ENCODE measurements around the gene TCAIM. TPM values are rescaled to one million over a fixed set of nuclear protein-coding genes. Genes with fewer than 3 reads are reported as not detected.

The TCAIM gene
- total RNA-seq, 2 donors from 2014 or later: 23.2 to 26.3 TPM

DNA sequence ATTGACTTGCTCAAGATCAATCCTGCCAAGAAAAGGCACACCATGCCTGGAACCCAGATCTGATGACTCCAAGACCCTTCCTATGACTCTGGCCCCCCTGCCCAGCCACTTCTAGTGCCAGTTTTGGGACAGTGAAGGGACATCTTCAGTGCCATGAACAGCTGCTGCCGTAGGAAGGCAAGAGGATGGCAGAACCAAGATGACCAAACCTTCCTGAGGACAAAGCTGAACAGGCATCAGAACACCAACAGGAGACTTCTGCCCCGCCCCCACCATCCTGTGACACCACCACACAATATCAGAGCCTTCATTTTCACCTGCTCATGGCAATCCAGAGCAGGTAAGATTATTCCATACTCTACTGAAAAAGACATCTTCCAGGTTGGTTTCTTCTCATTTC is 105.9 kb downstream of the TCAIM start:
- H3K9me3 Mint-ChIP-seq: peaks cover 43% of the 10 kb centered on the region
- H3K4me3 Mint-ChIP-seq: no peak overlapping the region
- no peak overlapping the region for H3K27ac ChIP-seq (ENCODE audit: low read depth, low read length)
- no peak overlapping the region for H3K27ac Mint-ChIP-seq
- peaks cover 17% of the 10 kb centered on the region for H3K9me3 ChIP-seq (ENCODE audit: control insufficient read depth, low read length)
- TF ChIP-seq, protein P1, sequence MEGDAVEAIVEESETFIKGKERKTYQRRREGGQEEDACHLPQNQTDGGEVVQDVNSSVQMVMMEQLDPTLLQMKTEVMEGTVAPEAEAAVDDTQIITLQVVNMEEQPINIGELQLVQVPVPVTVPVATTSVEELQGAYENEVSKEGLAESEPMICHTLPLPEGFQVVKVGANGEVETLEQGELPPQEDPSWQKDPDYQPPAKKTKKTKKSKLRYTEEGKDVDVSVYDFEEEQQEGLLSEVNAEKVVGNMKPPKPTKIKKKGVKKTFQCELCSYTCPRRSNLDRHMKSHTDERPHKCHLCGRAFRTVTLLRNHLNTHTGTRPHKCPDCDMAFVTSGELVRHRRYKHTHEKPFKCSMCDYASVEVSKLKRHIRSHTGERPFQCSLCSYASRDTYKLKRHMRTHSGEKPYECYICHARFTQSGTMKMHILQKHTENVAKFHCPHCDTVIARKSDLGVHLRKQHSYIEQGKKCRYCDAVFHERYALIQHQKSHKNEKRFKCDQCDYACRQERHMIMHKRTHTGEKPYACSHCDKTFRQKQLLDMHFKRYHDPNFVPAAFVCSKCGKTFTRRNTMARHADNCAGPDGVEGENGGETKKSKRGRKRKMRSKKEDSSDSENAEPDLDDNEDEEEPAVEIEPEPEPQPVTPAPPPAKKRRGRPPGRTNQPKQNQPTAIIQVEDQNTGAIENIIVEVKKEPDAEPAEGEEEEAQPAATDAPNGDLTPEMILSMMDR (conservative IDR thresholded peaks at IDR 0.05): no peak
- H3K9ac ChIP-seq (ENCODE audit: extremely low read depth, low read length, poor library complexity, severe bottlenecking): no peak overlapping the region
- WGBS, 2 experiments (ENCODE audit: insufficient coverage in 1 of 2, insufficient read length in 1 of 2): 86 to 94% methylated on average over 1 to 2 of the region's 2 CpGs
- peaks cover 63% of the 10 kb centered on the region for H3K36me3 ChIP-seq (ENCODE audit: control insufficient read depth, insufficient read depth, low read length)
- no peaks in the 10 kb centered on the region for H3K27me3 Mint-ChIP-seq (ENCODE audit: insufficient read depth)
- no peak overlapping the region for H3K4me3 ChIP-seq (ENCODE audit: low read length)
- DNase-seq: peak; percentile 3
- H3K27me3 ChIP-seq (ENCODE audit: control insufficient read depth, insufficient read depth, low read length, poor library complexity, severe bottlenecking): no peaks in the 10 kb centered on the region
- H3K4me1 ChIP-seq (ENCODE audit: control insufficient read depth, insufficient read depth, low read length): no peaks in the 10 kb centered on the region
- H3K4me1 Mint-ChIP-seq: no peaks in the 10 kb centered on the region
- peaks cover 74% of the 10 kb centered on the region for H3K36me3 Mint-ChIP-seq (ENCODE audit: low read depth)

DNA sequence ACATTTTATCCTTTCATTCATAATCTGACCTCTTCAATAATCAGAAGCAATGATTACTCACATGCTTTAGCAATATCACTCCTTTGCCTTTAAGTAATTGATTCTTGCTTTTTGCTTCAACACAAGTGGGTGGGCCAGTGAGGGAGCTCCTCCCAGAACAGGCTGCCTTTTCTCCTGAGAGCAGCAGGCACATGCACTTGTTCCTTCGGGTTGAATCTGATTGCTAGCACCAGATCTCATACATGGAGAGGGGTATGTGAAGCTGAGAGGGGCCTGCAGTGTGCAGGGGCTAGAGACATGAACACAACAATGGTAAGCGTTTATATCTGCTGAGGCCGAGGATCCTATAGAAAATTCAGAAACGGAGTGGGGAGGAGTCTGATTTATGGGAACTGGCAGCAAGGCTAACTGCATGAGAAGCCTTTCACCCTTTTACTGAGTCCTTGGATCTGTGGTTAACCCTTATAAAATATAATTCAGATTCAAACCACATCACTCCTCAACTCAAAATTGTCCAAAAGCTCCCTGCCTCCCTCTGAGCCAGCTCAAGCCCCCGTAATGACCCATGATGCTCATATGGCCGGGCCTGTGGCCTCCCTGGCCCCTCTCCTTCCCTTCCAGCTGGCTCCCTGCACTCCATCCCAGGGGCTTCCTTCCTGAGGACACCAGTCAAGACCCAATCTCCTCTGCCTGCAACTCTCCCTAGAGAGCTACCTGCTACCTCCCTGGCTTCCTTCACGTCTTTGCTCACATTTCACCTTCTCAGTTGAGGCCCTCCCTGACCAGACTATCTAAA is 106.5 kb downstream of the TCAIM start:
- Mint-ChIP-seq H3K9me3 (peaks cover 45% of the 10 kb centered on the region), H3K27me3 (ENCODE audit: insufficient read depth) (no peaks in the 10 kb centered on the region), H3K36me3 (ENCODE audit: low read depth) (peaks cover 77% of the 10 kb centered on the region), H3K27ac (no peak overlapping the region), H3K4me3 (no peak overlapping the region), H3K4me1 (no peaks in the 10 kb centered on the region)
- H3K9ac ChIP-seq (ENCODE audit: extremely low read depth, low read length, poor library complexity, severe bottlenecking): no peak overlapping the region
- 94 to 95% methylated on average over 4 to 7 of the region's 7 CpGs for WGBS, 2 experiments (ENCODE audit: insufficient coverage in 1 of 2, insufficient read length in 1 of 2)
- H3K27me3 ChIP-seq (ENCODE audit: control insufficient read depth, insufficient read depth, low read length, poor library complexity, severe bottlenecking): no peaks in the 10 kb centered on the region
- TF ChIP-seq, protein P1 (conservative IDR thresholded peaks at IDR 0.05): no peak
- peak; percentile 10 for DNase-seq
- H3K27ac ChIP-seq (ENCODE audit: low read depth, low read length): no peak overlapping the region
- no peaks in the 10 kb centered on the region for H3K4me1 ChIP-seq (ENCODE audit: control insufficient read depth, insufficient read depth, low read length)
- H3K36me3 ChIP-seq (ENCODE audit: control insufficient read depth, insufficient read depth, low read length): peaks cover 69% of the 10 kb centered on the region
- no peak overlapping the region for H3K4me3 ChIP-seq (ENCODE audit: low read length)
- H3K9me3 ChIP-seq (ENCODE audit: control insufficient read depth, low read length): peaks cover 17% of the 10 kb centered on the region

- TF ChIP-seq, protein P1 (conservative IDR thresholded peaks at IDR 0.05): no peak
- Histone ChIP-seq H3K27ac (ENCODE audit: low read depth, low read length) (no peak overlapping the region), H3K9me3 (ENCODE audit: control insufficient read depth, low read length) (peaks cover 17% of the 10 kb centered on the region), H3K27me3 (ENCODE audit: control insufficient read depth, insufficient read depth, low read length, poor library complexity, severe bottlenecking) (no peaks in the 10 kb centered on the region), H3K36me3 (ENCODE audit: control insufficient read depth, insufficient read depth, low read length) (peaks cover 76% of the 10 kb centered on the region), H3K4me3 (ENCODE audit: low read length) (no peak overlapping the region), H3K9ac (ENCODE audit: extremely low read depth, low read length, poor library complexity, severe bottlenecking) (no peak overlapping the region), H3K4me1 (ENCODE audit: control insufficient read depth, insufficient read depth, low read length) (no peaks in the 10 kb centered on the region)
- Mint-ChIP-seq H3K27me3 (ENCODE audit: insufficient read depth) (no peaks in the 10 kb centered on the region), H3K9me3 (peaks cover 45% of the 10 kb centered on the region), H3K27ac (no peak overlapping the region), H3K36me3 (ENCODE audit: low read depth) (peaks cover 84% of the 10 kb centered on the region), H3K4me1 (no peaks in the 10 kb centered on the region), H3K4me3 (no peak overlapping the region)
- 93% methylated on average over 5 of the region's 5 CpGs; no CpG with 5 or more reads in 1 of the 2 experiments for WGBS, 2 experiments (ENCODE audit: insufficient coverage in 1 of 2, insufficient read length in 1 of 2)
- peak; percentile 10 for DNase-seq
These were observed 107.2 kb downstream of the TCAIM start for GRCh38 chr3:44445786-44446185.
